ENCODE results near the gene ARHGAP24.

DNA sequence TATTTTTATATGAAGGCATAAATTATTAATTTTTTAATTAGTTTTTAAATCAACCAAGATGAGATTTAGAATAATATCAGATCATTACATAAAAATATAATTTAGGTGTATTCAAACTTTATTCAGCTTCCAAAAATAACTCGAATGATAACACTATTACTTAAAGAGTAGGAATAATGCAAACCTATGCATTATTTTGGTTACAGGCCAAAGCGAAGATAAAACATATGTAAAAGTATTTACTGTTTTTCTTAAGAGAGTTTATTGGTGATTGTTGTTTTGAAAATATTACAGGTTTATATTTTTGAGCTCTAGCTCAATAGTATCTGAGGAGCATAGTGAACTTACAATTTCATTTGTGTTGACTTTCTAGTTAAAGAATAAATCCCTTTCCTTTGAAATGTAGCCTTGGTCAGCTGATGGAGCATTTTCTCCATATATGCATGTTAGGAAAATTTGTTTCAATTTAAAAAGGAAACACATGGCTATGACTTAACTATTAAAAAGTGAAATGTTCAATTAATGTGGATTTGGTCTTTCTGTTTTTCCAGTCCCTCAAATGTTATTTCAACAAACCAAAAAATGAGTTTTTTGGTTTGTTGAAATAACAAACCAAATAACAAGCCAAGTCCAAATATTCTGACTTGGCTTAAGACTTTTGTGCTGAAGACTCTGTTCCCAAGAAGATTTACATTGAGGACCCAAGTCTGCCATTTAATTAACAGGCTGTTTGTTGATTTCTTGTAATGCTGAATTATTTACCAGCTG is 346.9 kb downstream of the ARHGAP24 start:
- TF ChIP-seq, protein P1, sequence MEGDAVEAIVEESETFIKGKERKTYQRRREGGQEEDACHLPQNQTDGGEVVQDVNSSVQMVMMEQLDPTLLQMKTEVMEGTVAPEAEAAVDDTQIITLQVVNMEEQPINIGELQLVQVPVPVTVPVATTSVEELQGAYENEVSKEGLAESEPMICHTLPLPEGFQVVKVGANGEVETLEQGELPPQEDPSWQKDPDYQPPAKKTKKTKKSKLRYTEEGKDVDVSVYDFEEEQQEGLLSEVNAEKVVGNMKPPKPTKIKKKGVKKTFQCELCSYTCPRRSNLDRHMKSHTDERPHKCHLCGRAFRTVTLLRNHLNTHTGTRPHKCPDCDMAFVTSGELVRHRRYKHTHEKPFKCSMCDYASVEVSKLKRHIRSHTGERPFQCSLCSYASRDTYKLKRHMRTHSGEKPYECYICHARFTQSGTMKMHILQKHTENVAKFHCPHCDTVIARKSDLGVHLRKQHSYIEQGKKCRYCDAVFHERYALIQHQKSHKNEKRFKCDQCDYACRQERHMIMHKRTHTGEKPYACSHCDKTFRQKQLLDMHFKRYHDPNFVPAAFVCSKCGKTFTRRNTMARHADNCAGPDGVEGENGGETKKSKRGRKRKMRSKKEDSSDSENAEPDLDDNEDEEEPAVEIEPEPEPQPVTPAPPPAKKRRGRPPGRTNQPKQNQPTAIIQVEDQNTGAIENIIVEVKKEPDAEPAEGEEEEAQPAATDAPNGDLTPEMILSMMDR (conservative IDR thresholded peaks at IDR 0.05 in 1 of 2, IDR thresholded peaks at IDR 0.05 in 1 of 2; ENCODE audit: low read depth in 1 of 2, low read length in 2 of 2) = no peak
- no peak for TF ChIP-seq EZH2 (IDR thresholded peaks at IDR 0.05; ENCODE audit: low read length, missing control alignments)
